ENCODE measurements around the gene SLC7A1. TPM values are rescaled to one million over a fixed set of nuclear protein-coding genes. Genes with fewer than 3 reads are reported as not detected.
A peak's percentile ranks its signal among the peaks of the same experiment; 100 is the strongest.

The SLC7A1 gene
- total RNA-seq, 1 donor: 28.1 TPM

GRCh38 chr13:29577136-29578051, 18.1 kb downstream of the SLC7A1 start:
- no peak overlapping the region for H3K4me3 ChIP-seq (ENCODE audit: low read depth, low read length)
- DNase-seq (ENCODE audit: low read depth): no peak
- TF ChIP-seq CTCF (IDR thresholded peaks at IDR 0.05; ENCODE audit: insufficient read depth, low read depth, low read length): no peak

- no peak overlapping the region for H3K4me3 ChIP-seq (ENCODE audit: low read depth, low read length)
- DNase-seq (ENCODE audit: low read depth): no peak
- no peak for TF ChIP-seq CTCF (IDR thresholded peaks at IDR 0.05; ENCODE audit: insufficient read depth, low read depth, low read length)
These were observed 18.9 kb downstream of the SLC7A1 start for GRCh38 chr13:29576581-29576980.

- DNase-seq (ENCODE audit: low read depth): no peak
- no peak overlapping the region for H3K4me3 ChIP-seq (ENCODE audit: low read depth, low read length)
- TF ChIP-seq CTCF (IDR thresholded peaks at IDR 0.05; ENCODE audit: insufficient read depth, low read depth, low read length): no peak
These were observed 20.4 kb downstream of the SLC7A1 start for GRCh38 chr13:29575098-29575497.

GRCh38 chr13:29573190-29573589, 22.3 kb downstream of the SLC7A1 start:
- no peak overlapping the region for H3K4me3 ChIP-seq (ENCODE audit: low read depth, low read length)
- TF ChIP-seq CTCF (IDR thresholded peaks at IDR 0.05; ENCODE audit: insufficient read depth, low read depth, low read length): no peak
- DNase-seq (ENCODE audit: low read depth): peak; percentile 52

- no peak for TF ChIP-seq CTCF (IDR thresholded peaks at IDR 0.05; ENCODE audit: insufficient read depth, low read depth, low read length)
- no peak for DNase-seq (ENCODE audit: low read depth)
- H3K4me3 ChIP-seq (ENCODE audit: low read depth, low read length): no peak overlapping the region
These were observed 22.9 kb downstream of the SLC7A1 start for GRCh38 chr13:29572575-29572974.

GRCh38 chr13:29571876-29572570, 23.5 kb downstream of the SLC7A1 start:
- DNase-seq (ENCODE audit: low read depth): no peak
- TF ChIP-seq CTCF (IDR thresholded peaks at IDR 0.05; ENCODE audit: insufficient read depth, low read depth, low read length): no peak
- H3K4me3 ChIP-seq (ENCODE audit: low read depth, low read length): no peak overlapping the region

All from fibroblast of villous mesenchyme (primary cell).